NCI-H187 treated with DMSO at 0.1 percent for 48 hours (cell line): ENCODE measurements around the gene PELI2.

ENCODE experiments used
- DNase-seq: peaks from one replicate; lab custom pipeline; 2025; lab: John Stamatoyannopoulos, UW

The PELI2 gene, protein sequence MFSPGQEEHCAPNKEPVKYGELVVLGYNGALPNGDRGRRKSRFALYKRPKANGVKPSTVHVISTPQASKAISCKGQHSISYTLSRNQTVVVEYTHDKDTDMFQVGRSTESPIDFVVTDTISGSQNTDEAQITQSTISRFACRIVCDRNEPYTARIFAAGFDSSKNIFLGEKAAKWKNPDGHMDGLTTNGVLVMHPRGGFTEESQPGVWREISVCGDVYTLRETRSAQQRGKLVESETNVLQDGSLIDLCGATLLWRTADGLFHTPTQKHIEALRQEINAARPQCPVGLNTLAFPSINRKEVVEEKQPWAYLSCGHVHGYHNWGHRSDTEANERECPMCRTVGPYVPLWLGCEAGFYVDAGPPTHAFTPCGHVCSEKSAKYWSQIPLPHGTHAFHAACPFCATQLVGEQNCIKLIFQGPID

GRCh38 chr14:56117765-56118610 is at the start of gene PELI2:
PELI2 (plus strand) TSS chr14:56118411; CDS start chr14:56118661, 250 bp downstream.
- DNase-seq = peak; percentile 73

DNA sequence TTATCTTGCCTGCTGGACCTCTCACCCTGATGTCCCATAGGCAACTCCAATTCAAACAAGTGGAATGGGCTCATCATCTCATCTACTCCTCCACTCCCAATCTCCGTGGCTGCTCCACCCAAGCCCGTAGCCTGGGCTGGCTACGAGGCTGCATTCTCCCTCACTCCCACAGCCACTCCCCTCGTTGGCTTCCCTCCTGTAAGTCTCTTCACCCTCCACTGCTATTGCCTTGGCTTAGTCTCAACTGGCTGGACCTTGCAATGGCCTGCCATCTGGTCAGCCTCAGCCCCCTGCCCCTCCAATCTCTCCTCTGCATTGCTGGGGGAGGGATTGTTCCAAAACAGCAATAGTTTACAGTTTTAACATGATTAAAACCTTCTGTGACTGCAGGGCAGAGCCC is 44.4 kb upstream of the PELI2 start:
- DNase-seq = no peak

DNA sequence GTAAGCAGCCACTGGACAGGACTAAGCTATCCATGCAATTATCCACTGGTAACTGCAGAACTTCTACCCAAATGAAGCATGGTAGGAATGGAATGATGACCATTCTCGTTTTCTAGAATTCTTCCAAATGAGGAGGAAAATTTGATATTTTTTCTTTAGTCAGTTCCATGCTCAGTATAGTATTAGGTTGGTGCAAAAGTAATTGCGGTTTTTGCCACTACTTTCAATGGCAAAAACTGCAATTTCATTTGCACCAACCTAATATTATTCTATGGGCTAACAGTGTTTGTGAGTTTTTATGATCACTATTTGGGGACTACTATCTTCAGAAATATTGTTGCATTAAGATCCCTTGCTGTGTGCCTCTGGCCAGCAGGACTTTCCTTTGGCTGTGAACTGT is 42.9 kb upstream of the PELI2 start:
- no peak for DNase-seq

DNA sequence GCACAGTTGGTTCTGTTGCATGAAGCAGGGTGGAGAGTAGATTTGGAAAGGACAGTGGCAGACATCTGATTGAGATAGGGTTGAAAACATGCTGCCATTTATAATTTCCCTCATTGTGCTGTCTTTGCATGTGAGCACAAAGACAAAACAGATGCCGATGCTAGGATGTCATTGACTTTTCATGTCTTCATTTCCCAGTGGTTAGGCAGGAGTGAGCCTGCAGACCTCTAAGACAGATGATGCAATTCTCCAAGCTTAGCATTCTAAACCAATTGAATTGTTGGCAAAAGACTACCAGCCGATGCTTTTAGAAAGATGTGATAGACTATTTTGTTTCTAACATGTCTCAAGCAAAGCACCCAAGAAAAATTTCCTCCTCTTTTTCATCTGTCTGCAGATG is 37.1 kb upstream of the PELI2 start:
- DNase-seq = no peak

GRCh38 chr14:56082880-56083279 is 35.3 kb upstream of the PELI2 start:
- no peak for DNase-seq

DNA sequence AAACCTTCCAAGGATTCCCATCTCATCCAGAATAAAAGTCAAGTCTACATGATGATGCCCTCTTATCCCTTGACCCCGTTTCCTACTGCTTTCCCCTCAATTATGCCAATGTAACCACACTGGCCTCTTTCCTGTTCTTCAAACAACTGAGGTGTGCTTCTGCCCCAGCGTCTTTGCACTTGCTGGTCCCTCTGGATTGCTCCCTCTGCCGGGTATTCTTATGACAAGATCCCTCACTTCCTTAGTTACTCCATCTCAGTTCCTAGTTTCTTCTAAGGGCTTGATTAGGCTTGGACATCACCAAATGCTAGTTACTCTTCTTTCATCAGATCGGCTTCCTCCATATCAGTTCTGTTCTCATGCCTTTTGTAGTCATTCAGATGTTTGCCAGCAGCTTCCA is 32.7 kb upstream of the PELI2 start:
- no peak for DNase-seq

- peak; percentile 65 for DNase-seq
Measured at GRCh38 chr14:56087671-56088471, 30.3 kb upstream of the PELI2 start.

DNA sequence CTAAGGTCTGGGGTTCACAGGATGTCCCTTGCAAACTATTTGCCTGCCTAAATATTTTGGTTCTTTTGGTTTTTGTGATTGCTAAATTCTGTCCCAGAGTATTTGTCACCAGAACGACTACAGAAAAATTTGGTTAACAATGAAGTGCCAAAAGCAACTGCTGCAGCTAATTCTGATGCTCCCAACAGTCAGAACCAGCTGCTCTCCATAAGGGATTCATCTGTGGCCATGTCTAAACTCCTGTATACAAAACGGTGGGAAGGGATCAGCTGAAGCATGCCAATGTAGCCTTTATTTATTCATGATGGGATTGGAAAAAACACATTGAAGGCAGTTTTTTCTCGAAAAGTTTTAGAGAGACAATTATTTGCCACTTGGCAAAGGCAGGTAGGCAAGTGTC is 29.3 kb upstream of the PELI2 start:
- no peak for DNase-seq

DNA sequence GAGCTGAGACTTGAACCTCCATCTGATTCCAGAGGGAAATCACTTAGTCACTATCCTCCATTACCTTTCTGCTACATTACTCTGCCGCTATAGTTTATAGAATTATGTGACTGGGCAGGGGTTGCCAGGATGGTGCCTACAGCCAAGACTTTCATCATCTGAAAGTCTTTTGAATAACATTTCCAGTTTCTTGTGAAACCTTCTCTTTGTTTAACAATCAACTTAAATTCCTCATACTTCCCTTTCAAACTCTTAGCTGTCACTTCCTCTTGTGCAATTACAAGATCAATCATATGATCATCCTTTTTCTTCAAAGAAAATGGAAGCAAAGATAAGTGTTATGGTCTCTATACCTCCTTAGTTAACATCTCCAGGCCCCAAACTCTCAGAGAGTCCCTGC is 25.4 kb upstream of the PELI2 start:
- no peak for DNase-seq

- no peak for DNase-seq
Measured at GRCh38 chr14:56094076-56094475, 24.1 kb upstream of the PELI2 start.

GRCh38 chr14:56098021-56098420 is 20.2 kb upstream of the PELI2 start:
- DNase-seq = no peak

DNA sequence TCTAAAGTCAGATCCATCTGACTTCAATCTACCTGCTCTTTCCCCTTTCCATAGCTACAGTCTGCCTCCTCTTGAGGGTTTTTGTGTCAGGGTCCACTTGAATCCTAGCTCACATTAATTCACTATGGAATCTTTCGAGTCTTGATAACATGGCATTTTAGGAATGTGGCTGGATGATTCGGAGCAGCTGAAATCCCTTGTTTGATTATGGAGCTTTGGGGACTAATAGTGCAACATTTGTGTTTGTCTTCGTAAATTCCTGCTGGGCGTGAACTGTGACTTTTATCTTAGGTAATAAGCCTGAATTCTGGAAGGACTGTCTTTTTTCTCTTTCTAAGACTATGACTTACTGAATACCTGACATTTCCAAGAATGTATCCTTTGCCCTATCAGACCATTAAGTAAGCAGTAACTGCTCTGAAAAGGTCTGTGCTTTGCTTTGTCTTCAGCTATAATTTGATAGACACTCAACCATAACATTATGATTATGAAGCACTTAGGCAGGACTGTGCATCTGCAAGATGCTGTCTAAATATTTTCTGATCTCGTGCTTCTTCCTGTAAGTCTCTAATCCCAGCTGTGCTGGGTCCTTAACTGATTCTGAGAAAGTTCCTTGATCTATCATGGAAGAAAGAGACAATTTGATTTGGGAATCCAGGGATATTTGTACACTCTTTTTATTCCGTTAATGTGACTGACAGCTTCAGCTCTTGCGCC is 19.0 kb upstream of the PELI2 start:
- DNase-seq = no peak

DNA sequence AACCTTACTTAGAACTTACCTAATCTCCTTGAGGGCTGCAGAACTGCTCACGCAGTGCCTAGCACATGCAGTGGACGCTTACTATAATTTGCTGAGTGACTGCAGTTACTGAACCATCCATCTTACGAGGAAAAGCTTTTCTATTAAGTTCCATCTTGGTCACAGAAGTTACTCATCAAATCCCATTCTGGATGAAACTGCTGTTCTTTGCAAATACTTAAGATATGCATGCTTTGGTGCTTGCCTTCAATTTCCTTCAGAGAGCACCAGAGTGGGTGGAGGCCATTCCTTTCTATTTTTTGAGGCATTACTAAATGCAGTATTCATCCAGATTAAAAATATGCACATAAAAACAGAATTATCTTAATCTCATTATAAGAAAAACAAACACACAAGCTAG is 17.7 kb upstream of the PELI2 start:
- DNase-seq = no peak

DNA sequence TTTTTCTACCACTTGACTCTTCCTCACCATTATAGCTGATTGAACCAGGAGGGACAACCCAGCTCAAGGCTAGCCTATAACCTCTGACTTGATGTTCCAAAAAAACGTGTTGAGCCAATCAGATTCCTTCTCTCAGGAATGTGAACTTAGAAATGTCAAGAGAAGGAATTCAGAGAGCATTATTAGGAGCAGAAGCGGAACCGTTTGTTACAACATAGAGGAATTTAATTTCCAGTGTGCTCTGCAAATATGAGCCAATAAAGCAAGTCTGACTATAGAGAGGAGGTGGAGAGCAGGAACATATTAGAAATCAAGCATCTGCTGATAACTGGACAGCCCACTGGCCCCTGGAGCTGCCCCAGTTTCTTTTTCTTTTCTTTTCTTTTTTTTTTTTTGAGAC is 15.3 kb upstream of the PELI2 start:
- no peak for DNase-seq

GRCh38 chr14:56107615-56108014 is 10.6 kb upstream of the PELI2 start:
- DNase-seq = no peak

GRCh38 chr14:56108057-56108456 is 10.2 kb upstream of the PELI2 start:
- DNase-seq = no peak

- DNase-seq = no peak
Measured at GRCh38 chr14:56112781-56113180, 5.4 kb upstream of the PELI2 start.

DNA sequence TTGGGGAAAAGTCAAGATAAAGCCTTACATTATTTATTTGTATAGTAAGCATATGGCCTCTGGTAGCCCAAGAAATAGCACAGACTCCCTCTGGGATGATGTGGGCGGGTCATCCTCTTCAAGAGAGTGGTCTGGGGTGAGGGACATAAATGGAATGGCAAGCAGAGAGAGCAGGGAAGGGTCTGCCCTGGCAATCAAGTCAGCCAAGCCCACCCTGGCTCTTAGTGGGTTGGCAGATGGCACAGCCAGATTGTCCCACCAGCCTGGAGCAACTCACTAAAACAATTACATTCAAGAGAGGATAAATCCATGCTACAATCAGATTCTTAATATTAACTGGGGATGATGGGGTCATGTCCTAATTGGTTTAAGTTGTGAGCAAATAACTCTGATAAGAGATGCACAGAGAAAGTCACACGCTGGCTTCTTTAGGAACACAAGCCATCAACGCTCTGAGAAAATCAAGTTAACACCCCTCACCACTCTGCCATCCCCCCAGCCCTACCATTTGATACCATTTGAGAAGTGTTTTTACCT is 2.8 kb upstream of the PELI2 start:
- no peak for DNase-seq

DNA sequence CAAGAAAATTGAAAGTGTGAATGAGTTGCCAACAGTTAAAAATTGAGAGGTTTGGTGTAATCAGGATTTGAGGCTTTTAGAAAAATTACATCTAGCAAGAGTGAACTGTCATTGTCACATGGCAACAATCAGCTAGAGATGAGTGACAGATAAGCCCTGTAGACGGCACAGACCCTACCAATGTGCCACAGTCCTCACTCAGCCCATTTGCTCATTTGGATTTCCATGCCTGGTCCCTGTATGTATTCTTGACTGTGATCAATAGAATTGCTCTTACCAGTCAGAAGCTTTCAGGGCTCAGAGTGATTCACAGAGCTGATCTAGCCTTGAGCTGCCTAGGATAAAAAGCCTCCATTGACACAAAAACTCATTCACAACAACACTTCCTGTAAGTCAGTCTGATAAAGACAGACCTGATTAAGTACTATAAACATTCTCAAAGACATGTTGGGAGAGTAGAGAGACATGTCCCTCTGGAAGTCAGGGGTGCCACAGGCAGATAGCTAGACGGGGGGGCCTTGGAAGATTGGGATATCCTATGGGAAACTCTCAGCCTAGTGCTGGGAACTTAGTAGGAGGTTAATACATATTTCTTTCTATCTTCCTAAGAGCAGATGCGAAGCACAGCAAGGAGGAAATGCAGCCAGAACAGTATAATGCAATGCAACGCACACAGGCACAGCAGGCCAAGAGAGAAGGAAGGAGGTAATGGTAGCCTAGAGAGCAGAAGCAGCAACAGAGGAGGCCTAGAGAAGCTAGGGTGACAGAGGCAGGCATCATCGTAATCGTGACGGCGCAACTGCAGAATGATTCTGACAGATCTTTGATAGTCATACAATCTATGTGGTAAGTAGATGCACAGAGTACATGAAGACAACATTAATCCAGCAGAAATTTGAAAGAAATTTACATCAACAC is 2.0 kb upstream of the PELI2 start:
- no peak for DNase-seq

DNA sequence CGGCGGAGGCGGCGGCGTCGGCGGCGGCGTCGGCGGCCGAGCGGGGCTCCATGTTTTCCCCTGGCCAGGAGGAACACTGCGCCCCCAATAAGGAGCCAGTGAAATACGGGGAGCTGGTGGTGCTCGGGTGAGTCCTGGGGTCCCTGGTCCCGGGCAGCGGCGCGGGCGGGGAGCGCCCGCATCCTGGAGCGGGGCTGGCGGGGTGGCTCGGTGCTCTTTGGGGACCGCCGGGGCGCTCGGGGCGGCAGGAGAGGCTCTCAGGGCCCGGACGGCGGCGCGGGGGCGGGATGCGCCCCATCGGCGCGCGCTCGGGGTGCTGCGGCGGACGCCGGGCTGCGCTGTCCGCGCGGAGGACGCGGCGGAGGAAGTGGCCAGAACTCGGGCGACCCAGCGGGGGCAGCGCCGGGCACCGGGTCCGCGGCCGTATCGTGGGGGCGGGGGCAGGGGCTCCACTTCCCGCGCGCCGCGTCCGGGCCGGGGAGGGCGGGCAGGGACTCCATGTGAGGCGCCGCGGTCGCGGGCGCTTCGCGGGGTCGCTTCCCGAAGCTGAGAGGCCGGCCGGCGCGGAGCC is 485 bp downstream of the PELI2 start:
- DNase-seq = no peak
